ENCODE measurements around the gene DOHH.

DOHH gene

DNA sequence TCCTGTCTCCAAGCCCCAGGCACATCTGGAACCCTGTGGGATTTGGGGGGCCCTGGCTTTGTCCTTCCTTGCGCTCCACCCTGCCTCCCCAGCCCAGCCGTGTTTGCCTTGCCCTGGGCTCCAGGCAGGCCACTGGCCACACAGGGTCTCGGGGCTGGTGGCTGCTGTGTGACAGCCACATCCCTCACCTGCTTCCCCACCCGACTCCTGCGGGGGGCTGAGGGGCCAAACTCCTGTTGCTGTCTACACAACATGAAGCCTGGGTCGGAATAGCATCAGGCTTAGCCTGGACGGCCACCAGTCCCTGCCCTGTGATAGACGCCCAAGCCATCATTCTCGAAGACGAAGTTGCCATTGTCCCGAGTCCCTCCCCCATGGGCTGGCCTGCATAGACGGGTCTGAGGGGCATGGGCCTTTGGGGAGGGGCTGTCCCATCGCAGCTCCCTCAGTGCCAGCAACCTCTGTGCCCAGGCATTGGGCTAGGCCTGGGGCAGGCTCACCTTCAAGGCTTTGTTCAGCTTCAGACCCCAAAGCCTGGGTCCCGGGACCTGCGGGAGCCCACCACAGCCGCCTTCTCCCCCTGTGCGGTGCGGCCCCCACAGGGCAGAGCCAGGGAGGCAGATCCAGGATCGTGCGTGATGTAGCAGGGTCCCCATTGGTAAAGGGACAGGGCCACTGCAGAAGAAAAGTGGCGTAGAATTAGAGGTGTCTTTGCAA is 23.0 kb upstream of the DOHH start:
- H3K4me3 ChIP-seq (ENCODE audit: low read length): no peak overlapping the region
- DNase-seq (ENCODE audit: low read depth): no peak
- TF ChIP-seq CTCF (conservative IDR thresholded peaks at IDR 0.05; ENCODE audit: low read length): no peak

DNA sequence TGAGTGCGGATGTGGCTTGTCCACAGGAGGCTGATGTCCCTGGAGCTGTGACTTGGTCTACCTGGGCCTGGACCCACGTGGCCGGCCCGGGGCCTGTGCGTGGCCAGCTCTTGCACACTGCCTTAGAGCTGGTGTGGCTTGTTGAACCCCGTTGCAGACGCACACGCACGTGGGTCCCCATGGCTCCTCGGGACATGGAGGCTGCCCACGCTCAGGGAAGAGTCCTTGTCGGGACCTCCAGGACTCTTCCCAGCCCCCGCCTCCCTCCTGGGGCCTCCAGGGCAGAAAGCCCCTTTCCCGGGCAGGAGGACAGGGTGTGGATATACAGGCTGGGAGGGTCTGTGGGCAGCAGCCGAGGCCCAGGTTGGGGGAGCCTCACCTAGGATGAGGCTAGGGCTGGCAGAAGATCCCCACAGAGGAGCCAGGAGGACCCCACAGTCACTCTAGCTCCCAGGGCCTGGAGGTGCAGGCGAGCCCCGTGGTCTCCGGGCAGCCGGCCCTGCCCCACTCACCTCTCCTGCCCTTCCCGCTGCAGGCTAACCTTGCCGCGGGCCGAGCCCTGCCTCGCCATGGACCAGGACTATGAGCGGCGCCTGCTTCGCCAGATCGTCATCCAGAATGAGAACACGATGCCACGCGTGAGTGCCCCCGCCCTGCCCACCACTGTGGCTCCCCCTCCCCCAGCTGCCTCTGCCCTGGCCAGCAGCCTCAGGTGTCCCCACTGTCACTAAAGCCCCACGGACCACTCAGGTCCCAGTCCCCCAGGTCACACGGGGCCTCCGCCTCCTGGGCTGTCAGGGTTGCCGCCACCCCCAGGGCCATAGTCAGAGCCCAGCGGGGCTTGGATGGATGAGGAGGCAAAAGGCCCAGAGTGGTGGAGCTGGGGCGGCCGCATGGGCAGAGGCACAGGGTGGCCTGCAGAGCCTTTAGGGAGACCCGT is 22.2 kb upstream of the DOHH start:
- no peak for TF ChIP-seq CTCF (conservative IDR thresholded peaks at IDR 0.05; ENCODE audit: low read length)
- DNase-seq (ENCODE audit: low read depth): no peak
- no peak overlapping the region for H3K4me3 ChIP-seq (ENCODE audit: low read length)

- DNase-seq (ENCODE audit: low read depth): no peak
- H3K4me3 ChIP-seq (ENCODE audit: low read length): no peak overlapping the region
- TF ChIP-seq CTCF (conservative IDR thresholded peaks at IDR 0.05; ENCODE audit: low read length): no peak
Observed at GRCh38 chr19:3521104-3521445, 20.6 kb upstream of the DOHH start.

DNA sequence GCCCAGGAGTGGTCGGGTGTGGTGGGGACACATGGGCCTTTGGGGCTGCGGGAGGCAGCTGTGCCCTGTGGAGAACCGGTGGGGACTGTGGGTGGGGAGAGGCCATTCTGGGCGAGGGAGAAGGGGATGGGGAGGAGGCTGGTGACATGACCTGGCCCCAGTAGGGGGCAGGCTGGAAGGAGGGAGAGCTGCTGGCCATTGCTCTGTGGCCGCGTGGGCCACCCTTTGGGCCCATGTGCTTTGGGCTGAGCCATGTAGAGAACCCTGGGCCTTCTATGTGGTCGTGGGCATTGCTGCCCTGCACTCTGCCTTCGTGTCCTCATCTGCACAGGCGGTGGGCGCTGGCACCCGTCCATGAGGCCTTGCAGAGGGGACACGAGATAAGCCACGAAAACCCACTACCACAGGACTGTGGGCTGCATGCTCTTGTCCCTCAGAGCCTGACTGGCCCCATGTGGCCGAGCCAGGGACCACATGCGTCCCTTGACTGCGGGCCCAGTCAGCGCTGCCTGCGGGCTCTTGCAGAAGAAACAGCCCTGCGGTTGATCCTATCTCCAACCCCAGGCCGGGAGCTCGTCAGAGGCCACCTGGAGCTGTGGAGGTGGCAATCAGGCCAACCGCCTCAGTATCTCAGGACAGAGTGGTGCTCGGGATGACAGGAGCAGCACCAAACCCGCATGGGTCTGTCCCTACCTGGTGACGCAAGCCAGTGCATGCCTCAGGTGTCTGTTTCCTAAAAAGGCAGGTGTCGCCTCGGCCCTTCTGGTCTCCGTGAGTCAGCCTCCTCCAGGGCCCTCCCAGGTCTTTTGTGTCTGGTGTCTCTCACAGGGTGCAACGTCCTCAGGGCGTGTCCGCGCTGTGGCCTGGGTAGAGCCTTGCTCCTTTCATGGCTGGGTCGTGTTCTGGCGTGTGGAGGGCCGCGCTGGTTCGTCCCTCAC is 20.0 kb upstream of the DOHH start:
- no peak for DNase-seq (ENCODE audit: low read depth)
- no peak for TF ChIP-seq CTCF (conservative IDR thresholded peaks at IDR 0.05; ENCODE audit: low read length)
- H3K4me3 ChIP-seq (ENCODE audit: low read length): no peak overlapping the region

- H3K4me3 ChIP-seq (ENCODE audit: low read length): no peak overlapping the region
- TF ChIP-seq CTCF (conservative IDR thresholded peaks at IDR 0.05; ENCODE audit: low read length): no peak
- no peak for DNase-seq (ENCODE audit: low read depth)
Observed at GRCh38 chr19:3519126-3519525, 18.7 kb upstream of the DOHH start.

DNA sequence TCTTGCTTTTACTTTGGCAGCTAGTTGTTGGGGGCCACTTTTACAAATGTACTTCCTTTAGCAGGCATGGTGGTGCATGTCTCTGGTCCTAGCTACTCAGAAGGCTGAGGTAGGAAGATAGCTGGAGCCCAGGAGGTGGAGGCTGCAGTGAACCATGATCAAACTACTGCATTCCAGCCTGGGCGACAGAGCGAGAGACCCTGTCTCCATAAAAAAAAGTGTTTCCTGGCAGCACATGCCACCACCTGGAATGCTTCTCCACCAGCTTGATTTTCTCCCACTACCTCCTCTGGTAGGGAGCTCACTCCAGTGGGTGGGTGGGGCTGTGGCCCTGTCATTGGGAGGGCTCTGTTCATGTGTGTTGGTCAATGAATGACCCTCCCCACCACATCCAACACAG is 18.2 kb upstream of the DOHH start:
- no peak for TF ChIP-seq CTCF (conservative IDR thresholded peaks at IDR 0.05; ENCODE audit: low read length)
- no peak for DNase-seq (ENCODE audit: low read depth)
- H3K4me3 ChIP-seq (ENCODE audit: low read length): no peak overlapping the region
